Measurements from ENCODE around the gene ARF1. TPM values are rescaled to one million over a fixed set of nuclear protein-coding genes. Genes with fewer than 3 reads are reported as not detected.

ARF1 gene
- total and polyA plus RNA-seq, 10 of the 15 experiments (the other 5 are each of a cell fraction or from before 2014, with no cell fraction given): 48.4 to 508 (median 283) TPM

- TF ChIP-seq, protein P1, sequence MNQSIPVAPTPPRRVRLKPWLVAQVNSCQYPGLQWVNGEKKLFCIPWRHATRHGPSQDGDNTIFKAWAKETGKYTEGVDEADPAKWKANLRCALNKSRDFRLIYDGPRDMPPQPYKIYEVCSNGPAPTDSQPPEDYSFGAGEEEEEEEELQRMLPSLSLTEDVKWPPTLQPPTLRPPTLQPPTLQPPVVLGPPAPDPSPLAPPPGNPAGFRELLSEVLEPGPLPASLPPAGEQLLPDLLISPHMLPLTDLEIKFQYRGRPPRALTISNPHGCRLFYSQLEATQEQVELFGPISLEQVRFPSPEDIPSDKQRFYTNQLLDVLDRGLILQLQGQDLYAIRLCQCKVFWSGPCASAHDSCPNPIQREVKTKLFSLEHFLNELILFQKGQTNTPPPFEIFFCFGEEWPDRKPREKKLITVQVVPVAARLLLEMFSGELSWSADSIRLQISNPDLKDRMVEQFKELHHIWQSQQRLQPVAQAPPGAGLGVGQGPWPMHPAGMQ (IDR thresholded peaks at IDR 0.05; ENCODE audit: borderline replicate concordance): no peak
- TF ChIP-seq ZBTB33 (IDR thresholded peaks at IDR 0.05) (no peak), SREBF1 (IDR thresholded peaks at IDR 0.05; ENCODE audit: low read length) (no peak), HDAC6 (IDR thresholded peaks at IDR 0.05; ENCODE audit: unreplicated experiment) (no peak), TBL1XR1 (IDR thresholded peaks at IDR 0.05; ENCODE audit: low read depth, low read length) (no peak), MEF2B (IDR thresholded peaks at IDR 0.05; ENCODE audit: partially characterized antibody, poor library complexity, severe bottlenecking) (peak; percentile 5), BCL3 (IDR thresholded peaks at IDR 0.05; ENCODE audit: borderline replicate concordance, insufficient read depth, low read depth, low read length, poor library complexity, severe bottlenecking) (no peak), MLLT1 (IDR thresholded peaks at IDR 0.05) (peak; percentile 62; the same call in 1 of the 2 replicates), IKZF2 (IDR thresholded peaks at IDR 0.05) (peak in 1 of 2 experiments; percentile 52; a peak in 2 of 4 replicates), PML (IDR thresholded peaks at IDR 0.05; ENCODE audit: low read length) (0 out of 2 replicates have a peak, but pooled peaks have one; percentile 40), SRF (IDR thresholded peaks at IDR 0.05; ENCODE audit: low read depth in 2 of 2, low read length in 2 of 2) (no peak), YBX1 (IDR thresholded peaks at IDR 0.05) (no peak), MTA2 (IDR thresholded peaks at IDR 0.05; ENCODE audit: low read depth) (peak; percentile 52; the same call in 1 of the 2 replicates), ZNF384 (IDR thresholded peaks at IDR 0.05; ENCODE audit: borderline replicate concordance, low read depth, low read length) (no peak), HDAC2 (IDR thresholded peaks at IDR 0.05) (no peak)
- TF ChIP-seq, protein P2, sequence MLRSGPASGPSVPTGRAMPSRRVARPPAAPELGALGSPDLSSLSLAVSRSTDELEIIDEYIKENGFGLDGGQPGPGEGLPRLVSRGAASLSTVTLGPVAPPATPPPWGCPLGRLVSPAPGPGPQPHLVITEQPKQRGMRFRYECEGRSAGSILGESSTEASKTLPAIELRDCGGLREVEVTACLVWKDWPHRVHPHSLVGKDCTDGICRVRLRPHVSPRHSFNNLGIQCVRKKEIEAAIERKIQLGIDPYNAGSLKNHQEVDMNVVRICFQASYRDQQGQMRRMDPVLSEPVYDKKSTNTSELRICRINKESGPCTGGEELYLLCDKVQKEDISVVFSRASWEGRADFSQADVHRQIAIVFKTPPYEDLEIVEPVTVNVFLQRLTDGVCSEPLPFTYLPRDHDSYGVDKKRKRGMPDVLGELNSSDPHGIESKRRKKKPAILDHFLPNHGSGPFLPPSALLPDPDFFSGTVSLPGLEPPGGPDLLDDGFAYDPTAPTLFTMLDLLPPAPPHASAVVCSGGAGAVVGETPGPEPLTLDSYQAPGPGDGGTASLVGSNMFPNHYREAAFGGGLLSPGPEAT (IDR thresholded peaks at IDR 0.05; ENCODE audit: low read depth): 0 out of 2 replicates have a peak, but pooled peaks have one; percentile 42
- TF ChIP-seq, protein P3, sequence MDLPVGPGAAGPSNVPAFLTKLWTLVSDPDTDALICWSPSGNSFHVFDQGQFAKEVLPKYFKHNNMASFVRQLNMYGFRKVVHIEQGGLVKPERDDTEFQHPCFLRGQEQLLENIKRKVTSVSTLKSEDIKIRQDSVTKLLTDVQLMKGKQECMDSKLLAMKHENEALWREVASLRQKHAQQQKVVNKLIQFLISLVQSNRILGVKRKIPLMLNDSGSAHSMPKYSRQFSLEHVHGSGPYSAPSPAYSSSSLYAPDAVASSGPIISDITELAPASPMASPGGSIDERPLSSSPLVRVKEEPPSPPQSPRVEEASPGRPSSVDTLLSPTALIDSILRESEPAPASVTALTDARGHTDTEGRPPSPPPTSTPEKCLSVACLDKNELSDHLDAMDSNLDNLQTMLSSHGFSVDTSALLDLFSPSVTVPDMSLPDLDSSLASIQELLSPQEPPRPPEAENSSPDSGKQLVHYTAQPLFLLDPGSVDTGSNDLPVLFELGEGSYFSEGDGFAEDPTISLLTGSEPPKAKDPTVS (IDR thresholded peaks at IDR 0.05; ENCODE audit: low read depth, low read length): no peak
These were observed 57.0 kb downstream of the ARF1 start (continued) for GRCh38 chr1:228139406-228139930.

Data from GM12878 (cell line).